A549 (cell line): ENCODE data around the gene ANTXR1. TPM values are rescaled to one million over a fixed set of nuclear protein-coding genes. Genes with fewer than 3 reads are reported as not detected.

Experiments
- ATAC-seq, 2 experiments: fragments of 200-7000 bp in 1 of 2; fragments of >200 bp in 1 of 2; cut with Nextera tagmentation in 1 of 2; cut with Tn5 transposase in 1 of 2; 3 replicates each; pipeline versions ENCODE4 v1.8.0 to v1.9.1; 2018 to 2020; ENCODE audit warnings: mild to moderate bottlenecking in 1 of 2, moderate library complexity in 1 of 2
- CTCF ChIA-PET: fragments of 300-600 bp; sonication (Branson Sonifier 250); formaldehyde crosslinking; extraction: SDS; loops from one replicate; lab custom pipeline; 2021; ENCODE audit warnings: antibody characterized with exemption, inconsistent platforms; lab: Yijun Ruan, JAX
- POLR2A ChIA-PET: fragments of 350-600 bp; formaldehyde crosslinking; extraction: SDS; loops from one replicate; lab custom pipeline; 2021; ENCODE audit warnings: antibody characterized with exemption, inconsistent platforms; lab: Yijun Ruan, JAX
- DNase-seq, 2 experiments: peaks; one replicate each; pipeline versions ENCODE4 v3.0.0 to v3.0.0-alpha.2; 2011 to 2016; ENCODE audit warnings: low read depth in 1 of 2, low spot score in 1 of 2
- FAIRE-seq: peaks from 2 replicates; lab custom pipeline; 2011; peaks lifted over from hg19 to GRCh38; lab: Jason Lieb, UNC
- H3K27ac ChIP-seq, 2 experiments: fragments of >200 bp; sonication (Bioruptor Twin); formaldehyde crosslinking; 3 replicates each; pipeline ENCODE4 v1.5.1; 2016 to 2017
- H3K4me1 ChIP-seq: fragments of >200 bp; sonication (Bioruptor Twin); formaldehyde crosslinking; 3 replicates; pipeline ENCODE4 v1.6.1; 2016
- H3K4me2 ChIP-seq: fragments of >200 bp; sonication (Bioruptor Twin); formaldehyde crosslinking; 3 replicates; pipeline ENCODE4 v1.6.1; 2016
- H3K4me3 ChIP-seq: fragments of >200 bp; sonication (Bioruptor Twin); formaldehyde crosslinking; 3 replicates; pipeline ENCODE4 v1.5.1; 2016
- H3K9me3 ChIP-seq: fragments of >200 bp; sonication (Bioruptor Twin); formaldehyde crosslinking; 3 replicates; pipeline ENCODE4 v1.6.1; 2016
- CBX2 ChIP-seq: fragments of 200-600 bp; sonication (generic); IDR thresholded peaks from 2 replicates; pipeline ENCODE4 v1.6.1; 2016; ENCODE audit warnings: low read depth, mild to moderate bottlenecking, borderline replicate concordance
- CHD2 ChIP-seq: fragments of 150-350 bp; IDR thresholded peaks from 2 replicates; pipeline ENCODE4 v1.6.1; 2014; ENCODE audit warnings: low read length; ENCODE audit not compliant: partially characterized antibody
- CTCF ChIP-seq: fragments of >200 bp; sonication (Bioruptor Twin); formaldehyde crosslinking; IDR thresholded peaks from 3 replicates; pipeline ENCODE4 v1.5.1; 2016
- E2F6 ChIP-seq: IDR thresholded peaks from 2 replicates; pipeline ENCODE4 v1.6.1; 2012; ENCODE audit warnings: low read depth, borderline replicate concordance
- EHF ChIP-seq: fragments of 250-450 bp; sonication (Bioruptor Pico); IDR thresholded peaks from 2 replicates; pipeline ENCODE4 v1.5.0; 2020; ENCODE audit warnings: mild to moderate bottlenecking
- EHMT2 ChIP-seq: fragments of 200-600 bp; sonication (generic); IDR thresholded peaks from 2 replicates; pipeline ENCODE4 v1.6.1; 2016; ENCODE audit warnings: antibody characterized with exemption, low read depth, mild to moderate bottlenecking, moderate library complexity
- EP300 ChIP-seq, 2 experiments: fragments of >200 bp; sonication (Bioruptor Twin); formaldehyde crosslinking; IDR thresholded peaks; 2 replicates in 1 of 2; 3 replicates in 1 of 2; pipeline ENCODE4 v1.6.1; 2016 to 2017
- FOSB ChIP-seq: fragments of 250-450 bp; sonication (Bioruptor Pico); IDR thresholded peaks from 2 replicates; pipeline ENCODE4 v1.5.0; 2020; ENCODE audit warnings: mild to moderate bottlenecking, moderate library complexity
- FOXS1 ChIP-seq: fragments of 250-450 bp; sonication (Bioruptor Pico); IDR thresholded peaks from 2 replicates; pipeline ENCODE4 v1.5.0; 2020; ENCODE audit warnings: mild to moderate bottlenecking, moderate library complexity
- GATA3 ChIP-seq: IDR thresholded peaks from 2 replicates; pipeline ENCODE4 v1.6.1; 2012; ENCODE audit warnings: borderline replicate concordance
- HDAC2 ChIP-seq: fragments of 200-600 bp; sonication (generic); IDR thresholded peaks from 2 replicates; pipeline ENCODE4 v1.6.1; 2016
- JUN ChIP-seq, 2 experiments: fragments of >200 bp; sonication (Bioruptor Twin); formaldehyde crosslinking; IDR thresholded peaks; 2 replicates in 1 of 2; 3 replicates in 1 of 2; pipeline ENCODE4 v1.6.1; 2016 to 2017
- KDM1A ChIP-seq: fragments of 200-600 bp; sonication (generic); IDR thresholded peaks from 2 replicates; pipeline ENCODE4 v1.6.1; 2016; ENCODE audit warnings: low read depth, mild to moderate bottlenecking
- MAX ChIP-seq: IDR thresholded peaks from 2 replicates; pipeline ENCODE4 v1.6.1; 2012
- MYC ChIP-seq: IDR thresholded peaks from 2 replicates; pipeline ENCODE4 v1.6.1; 2012; ENCODE audit warnings: mild to moderate bottlenecking, inconsistent platforms, low read length, improper control_type of control experiment, borderline replicate concordance
- NPAS2 ChIP-seq: fragments of 250-450 bp; sonication (Bioruptor Pico); IDR thresholded peaks from 2 replicates; pipeline ENCODE4 v1.8.0; 2022; ENCODE audit warnings: mild to moderate bottlenecking, moderate library complexity, borderline replicate concordance
- NR3C1 ChIP-seq: fragments of >200 bp; sonication (Bioruptor Twin); formaldehyde crosslinking; IDR thresholded peaks from 3 replicates; pipeline ENCODE4 v1.6.1; 2017
- POLR2AphosphoS2 ChIP-seq: conservative IDR thresholded peaks from 2 replicates; pipeline ENCODE4 v1.6.1; 2012; ENCODE audit warnings: low read length, improper control_type of control experiment, inconsistent platforms
- RAD21 ChIP-seq, 2 experiments: fragments of >200 bp in 1 of 2; sonication (Bioruptor Twin) in 1 of 2; formaldehyde crosslinking in 1 of 2; IDR thresholded peaks in 1 of 2; conservative IDR thresholded peaks in 1 of 2; 2 replicates in 1 of 2; 3 replicates in 1 of 2; pipeline ENCODE4 v1.6.1; 2012 to 2018; ENCODE audit warnings: inconsistent platforms in 1 of 2
- REST ChIP-seq: fragments of 200-600 bp; sonication (generic); IDR thresholded peaks from 2 replicates; pipeline ENCODE4 v1.6.1; 2016; ENCODE audit warnings: antibody characterized with exemption, mild to moderate bottlenecking, moderate library complexity
- RFX5 ChIP-seq: fragments of 450-650 bp; IDR thresholded peaks from 2 replicates; pipeline ENCODE4 v1.7.1; 2014; ENCODE audit warnings: antibody characterized with exemption, mild to moderate bottlenecking, moderate library complexity
- TFCP2L1 ChIP-seq: fragments of 250-450 bp; sonication (Bioruptor Pico); IDR thresholded peaks from 2 replicates; pipeline ENCODE4 v1.5.0; 2021; ENCODE audit warnings: mild to moderate bottlenecking
- TP53 ChIP-seq: fragments of 250-450 bp; sonication (Bioruptor Pico); IDR thresholded peaks from 2 replicates; pipeline ENCODE4 v1.5.0; 2021; ENCODE audit warnings: mild to moderate bottlenecking, moderate library complexity
- ZSCAN20 ChIP-seq: fragments of 250-450 bp; sonication (Bioruptor Pico); IDR thresholded peaks from 2 replicates; pipeline ENCODE4 v1.8.0; 2022; ENCODE audit warnings: mild to moderate bottlenecking, moderate library complexity
- WGBS: methylation state at CpG from one replicate; pipeline ENCODE4 v1.1.6; 2017; ENCODE audit errors: missing lambda C conversion rate; 5-methylcytosine and 5-hydroxymethylcytosine counted together
- polyA plus RNA-seq, 4 experiments: library from polyadenylated mRNA; depleted of rRNA in 3 of 4; stranded (reverse); fragments of >200 nt; fragmentation: RNase III in 1 of 4; extraction: RNeasy Plus Mini Kit Qiagen cat#74134 plus additional on column Dnase treatment in 1 of 4; gene quantifications; 2 replicates in 3 of 4; 3 replicates in 1 of 4; pipeline ENCODE4 v1.2.3, GENCODE V29; 2011 to 2017

Gene ANTXR1
- polyA plus RNA-seq, 2 of the 4 experiments (the other 2 are of a cell fraction) = 161 to 194 TPM

- DNase-seq (no peak), FAIRE-seq (peak; percentile 76), ATAC-seq (no peak)
- 89% methylated on average over 2 of the region's 2 CpGs for WGBS
- Histone ChIP-seq H3K4me3 (no peak overlapping the region), H3K9me3 (peaks cover 3% of the 10 kb centered on the region; the same call in 1 of the 3 replicates), H3K4me2 (no peak overlapping the region), H3K4me1 (peaks cover 13% of the 10 kb centered on the region), H3K27ac (no peak overlapping the region)
- CTCF ChIA-PET = interaction anchor here (0.6 to 1.0 kb wide), 3 partner anchors 10 to 605 kb away, joined by 3 read pairs; no protein-coding TSS in a partner anchor
- POLR2A ChIA-PET = no interaction called here
- TF ChIP-seq FOXS1 (no peak), KDM1A (no peak), MAX (no peak), NR3C1 (no peak), E2F6 (no peak), FOSB (CRISPR knock-in tag) (no peak), POLR2AphosphoS2 (no peak), EHF (CRISPR knock-in tag) (no peak), CBX2 (no peak), HDAC2 (no peak)
- TF ChIP-seq, all 56 proteins: peak for 0
Observed at GRCh38 chr2:69067026-69067630, 54.1 kb downstream of the ANTXR1 start.

GRCh38 chr2:69067866-69068265, 54.9 kb downstream of the ANTXR1 start:
- H3K4me1 ChIP-seq = peaks cover 13% of the 10 kb centered on the region
- no peak for DNase-seq
- FAIRE-seq = no peak
- H3K9me3 ChIP-seq = peaks cover 3% of the 10 kb centered on the region; the same call in 1 of the 3 replicates
- TF ChIP-seq NPAS2 (CRISPR knock-in tag) (no peak), NR3C1 (no peak), MYC (no peak), CHD2 (no peak), GATA3 (no peak), JUN (IDR thresholded peaks at IDR 0.05) (no peak), ZSCAN20 (CRISPR knock-in tag) (no peak), EP300 (IDR thresholded peaks at IDR 0.05) (no peak), TFCP2L1 (CRISPR knock-in tag) (no peak), RFX5 (no peak), EHMT2 (no peak), TP53 (CRISPR knock-in tag) (no peak), RAD21 (conservative IDR thresholded peaks at IDR 0.05 in 1 of 2, IDR thresholded peaks at IDR 0.05 in 1 of 2) (no peak), REST (no peak), FOXS1 (no peak), EHF (CRISPR knock-in tag) (no peak), CTCF (no peak)
- TF ChIP-seq, all 56 proteins: peak for 0
- ChIA-PET POLR2A (no interaction called here), CTCF (interaction anchor here (0.6 to 1.0 kb wide), 2 partner anchors 9 to 606 kb away, joined by 3 read pairs; no protein-coding TSS in a partner anchor)
- ATAC-seq = no peak
- H3K4me3 ChIP-seq = no peak overlapping the region
- no peak overlapping the region for H3K27ac ChIP-seq
- no peak overlapping the region for H3K4me2 ChIP-seq
